OCI-LY7 (cell line): ENCODE measurements around the gene TBC1D8.

Source experiments
- EZH2phosphoT487 ChIP-seq: fragments of 200-600 bp; sonication (generic); IDR thresholded peaks from 2 replicates; pipeline ENCODE4 v1.6.1; 2018; ENCODE audit warnings: low read depth, borderline replicate concordance, mild to moderate bottlenecking, mixed run types, antibody characterized with exemption, low read length, moderate library complexity, mixed read lengths
- TF ChIP-seq, protein P1 (sequence below): fragments of 200-600 bp; sonication (generic); conservative IDR thresholded peaks from 2 replicates; pipeline ENCODE4 v1.5.1; 2014; ENCODE audit warnings: mild to moderate bottlenecking, antibody characterized with exemption, low read length, moderate library complexity, mixed read lengths

DNA sequence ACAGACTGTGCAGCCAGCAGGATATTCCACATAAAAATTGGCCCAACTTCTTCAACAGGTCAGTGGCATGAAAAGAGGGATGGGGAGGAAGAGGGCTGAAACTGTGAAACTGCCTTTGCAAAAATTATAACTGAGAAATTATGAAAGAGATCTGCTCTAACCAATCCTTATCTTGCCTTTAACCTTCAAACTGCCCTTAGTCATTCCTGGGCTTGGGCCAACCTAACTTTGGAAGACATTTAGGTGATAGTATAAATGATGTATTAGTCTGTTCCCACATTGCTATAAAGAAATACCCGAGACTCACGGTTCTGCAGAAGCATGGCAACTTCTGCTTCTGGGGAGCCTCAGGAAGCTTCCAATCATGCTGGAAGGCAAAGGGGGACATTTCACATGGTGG, 74.6 kb downstream of the TBC1D8 start:
- no peak for TF ChIP-seq EZH2phosphoT487
- TF ChIP-seq, protein P1, sequence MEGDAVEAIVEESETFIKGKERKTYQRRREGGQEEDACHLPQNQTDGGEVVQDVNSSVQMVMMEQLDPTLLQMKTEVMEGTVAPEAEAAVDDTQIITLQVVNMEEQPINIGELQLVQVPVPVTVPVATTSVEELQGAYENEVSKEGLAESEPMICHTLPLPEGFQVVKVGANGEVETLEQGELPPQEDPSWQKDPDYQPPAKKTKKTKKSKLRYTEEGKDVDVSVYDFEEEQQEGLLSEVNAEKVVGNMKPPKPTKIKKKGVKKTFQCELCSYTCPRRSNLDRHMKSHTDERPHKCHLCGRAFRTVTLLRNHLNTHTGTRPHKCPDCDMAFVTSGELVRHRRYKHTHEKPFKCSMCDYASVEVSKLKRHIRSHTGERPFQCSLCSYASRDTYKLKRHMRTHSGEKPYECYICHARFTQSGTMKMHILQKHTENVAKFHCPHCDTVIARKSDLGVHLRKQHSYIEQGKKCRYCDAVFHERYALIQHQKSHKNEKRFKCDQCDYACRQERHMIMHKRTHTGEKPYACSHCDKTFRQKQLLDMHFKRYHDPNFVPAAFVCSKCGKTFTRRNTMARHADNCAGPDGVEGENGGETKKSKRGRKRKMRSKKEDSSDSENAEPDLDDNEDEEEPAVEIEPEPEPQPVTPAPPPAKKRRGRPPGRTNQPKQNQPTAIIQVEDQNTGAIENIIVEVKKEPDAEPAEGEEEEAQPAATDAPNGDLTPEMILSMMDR, result no peak
